ENCODE results near the gene PLEKHG4. TPM values are rescaled to one million over a fixed set of nuclear protein-coding genes. Genes with fewer than 3 reads are reported as not detected.

Gene PLEKHG4
- total and polyA plus RNA-seq, 10 of the 15 experiments (the other 5 are each of a cell fraction or from before 2014, with no cell fraction given) = 0.14 to 2.6 (median 0.99) TPM

DNA sequence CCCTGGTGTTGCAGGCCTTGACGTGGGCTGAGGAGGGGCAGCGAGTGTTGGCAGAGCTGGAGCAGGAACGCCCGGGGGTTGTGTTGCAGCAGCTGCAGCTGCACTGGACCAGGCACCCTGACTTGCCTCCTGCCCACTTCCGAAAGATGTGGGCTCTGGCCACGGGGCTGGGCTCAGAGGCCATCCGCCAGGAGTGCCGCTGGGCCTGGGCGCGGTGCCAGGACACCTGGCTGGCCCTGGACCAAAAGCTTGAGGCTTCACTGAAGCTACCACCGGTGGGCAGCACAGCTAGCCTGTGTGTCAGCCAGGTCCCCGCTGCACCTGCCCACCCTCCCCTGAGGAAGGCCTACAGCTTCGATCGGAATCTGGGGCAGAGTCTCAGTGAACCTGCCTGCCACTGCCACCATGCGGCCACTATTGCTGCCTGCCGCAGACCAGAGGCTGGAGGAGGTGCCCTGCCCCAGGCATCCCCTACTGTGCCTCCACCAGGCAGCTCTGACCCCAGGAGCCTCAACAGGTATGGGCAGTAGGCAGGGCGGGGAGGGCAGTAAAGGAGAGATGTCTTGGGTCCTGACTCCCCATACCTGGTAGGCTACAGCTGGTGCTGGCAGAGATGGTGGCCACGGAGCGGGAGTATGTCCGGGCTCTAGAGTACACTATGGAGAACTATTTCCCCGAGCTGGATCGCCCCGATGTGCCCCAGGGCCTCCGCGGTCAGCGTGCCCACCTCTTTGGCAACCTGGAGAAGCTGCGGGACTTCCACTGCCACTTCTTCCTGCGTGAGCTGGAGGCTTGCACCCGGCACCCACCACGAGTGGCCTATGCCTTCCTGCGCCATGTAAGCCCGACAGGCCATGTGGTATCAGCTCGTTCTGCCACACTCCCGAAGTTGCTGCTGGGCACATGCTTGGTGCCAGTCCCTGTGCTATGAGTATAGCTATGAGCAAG lies 5.6 kb downstream of the PLEKHG4 start:
- POLR2A ChIA-PET = no interaction called here
- no peaks in the 10 kb centered on the region for H3K36me3 ChIP-seq (ENCODE audit: control insufficient read depth in 2 of 2, insufficient read depth in 2 of 2, low read length in 1 of 2)
- H3K27ac ChIP-seq (ENCODE audit: control insufficient read depth, insufficient read depth) = no peak overlapping the region
- no peak overlapping the region for H3K9ac ChIP-seq (ENCODE audit: control insufficient read depth, insufficient read depth, low read length)
- H3K4me3 ChIP-seq = no peak overlapping the region
- BruUV-seq (replicated peaks) = no TSS peak
- in situ Hi-C loops (cut with MboI) (no loop called here), intact Hi-C loops (cut with micrococcal nuclease; ENCODE audit: unreplicated experiment) (no loop called here)
- DNase-seq (ENCODE audit: low read depth, low spot score) = no peak
- H2AFZ ChIP-seq (ENCODE audit: control insufficient read depth, low read depth, low read length) = no peak overlapping the region
- no peaks in the 10 kb centered on the region for H3K4me1 ChIP-seq (ENCODE audit: control insufficient read depth, insufficient read depth, low read length)
- SMC1A ChIA-PET (ENCODE audit: uncharacterized antibody, unreplicated experiment) = interaction anchor here (0.9 to 1.2 kb wide), 2 partner anchors 54 kb away, joined by 3 to 4 read pairs; no protein-coding TSS in a partner anchor
- RAD21 ChIA-PET (ENCODE audit: unreplicated experiment) = interaction anchor here (0.9 to 1.2 kb wide), 2 partner anchors 54 to 114 kb away, joined by 3 to 4 read pairs; no protein-coding TSS in a partner anchor
- FAIRE-seq = no peak
- no peaks in the 10 kb centered on the region for H3K27me3 ChIP-seq (replicated peaks in 1 of 2; ENCODE audit: control insufficient read depth in 2 of 2, insufficient read depth in 2 of 2, low read length in 1 of 2)
- H4K20me1 ChIP-seq (ENCODE audit: control insufficient read depth, insufficient read depth) = no peaks in the 10 kb centered on the region
- no peaks in the 10 kb centered on the region for H3K79me2 ChIP-seq (ENCODE audit: control insufficient read depth, insufficient read depth, low read length)
- CTCF ChIA-PET = interaction anchor here (0.7 to 2.0 kb wide), 10 partner anchors 11 to 87 kb away, joined by 3 to 11 read pairs (median 4); partner anchors contain the start of genes KCTD19 and LRRC36
- no peak overlapping the region for H3K4me2 ChIP-seq (ENCODE audit: control insufficient read depth, insufficient read depth)
- 55% methylated on average over 34 of the region's 34 CpGs for WGBS (ENCODE audit: insufficient coverage, insufficient replicate concordance, low lambda C conversion rate, missing lambda C conversion rate)
- H3K9me3 ChIP-seq (replicated peaks; ENCODE audit: control insufficient read depth, insufficient read depth, low read length) = no peaks in the 10 kb centered on the region
- ATAC-seq = peak; percentile 69
- no peak for TF ChIP-seq ZSCAN29 (IDR thresholded peaks at IDR 0.05)
- no peak for TF ChIP-seq PAX5 (IDR thresholded peaks at IDR 0.05; ENCODE audit: borderline replicate concordance, low read depth, low read length)
- TF ChIP-seq TAF1 (IDR thresholded peaks at IDR 0.05; ENCODE audit: borderline replicate concordance, low read depth, low read length) = no peak
- TF ChIP-seq, protein P1, sequence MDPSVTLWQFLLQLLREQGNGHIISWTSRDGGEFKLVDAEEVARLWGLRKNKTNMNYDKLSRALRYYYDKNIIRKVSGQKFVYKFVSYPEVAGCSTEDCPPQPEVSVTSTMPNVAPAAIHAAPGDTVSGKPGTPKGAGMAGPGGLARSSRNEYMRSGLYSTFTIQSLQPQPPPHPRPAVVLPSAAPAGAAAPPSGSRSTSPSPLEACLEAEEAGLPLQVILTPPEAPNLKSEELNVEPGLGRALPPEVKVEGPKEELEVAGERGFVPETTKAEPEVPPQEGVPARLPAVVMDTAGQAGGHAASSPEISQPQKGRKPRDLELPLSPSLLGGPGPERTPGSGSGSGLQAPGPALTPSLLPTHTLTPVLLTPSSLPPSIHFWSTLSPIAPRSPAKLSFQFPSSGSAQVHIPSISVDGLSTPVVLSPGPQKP (IDR thresholded peaks at IDR 0.05; ENCODE audit: low read depth, low read length) = no peak
- TF ChIP-seq, protein P2, sequence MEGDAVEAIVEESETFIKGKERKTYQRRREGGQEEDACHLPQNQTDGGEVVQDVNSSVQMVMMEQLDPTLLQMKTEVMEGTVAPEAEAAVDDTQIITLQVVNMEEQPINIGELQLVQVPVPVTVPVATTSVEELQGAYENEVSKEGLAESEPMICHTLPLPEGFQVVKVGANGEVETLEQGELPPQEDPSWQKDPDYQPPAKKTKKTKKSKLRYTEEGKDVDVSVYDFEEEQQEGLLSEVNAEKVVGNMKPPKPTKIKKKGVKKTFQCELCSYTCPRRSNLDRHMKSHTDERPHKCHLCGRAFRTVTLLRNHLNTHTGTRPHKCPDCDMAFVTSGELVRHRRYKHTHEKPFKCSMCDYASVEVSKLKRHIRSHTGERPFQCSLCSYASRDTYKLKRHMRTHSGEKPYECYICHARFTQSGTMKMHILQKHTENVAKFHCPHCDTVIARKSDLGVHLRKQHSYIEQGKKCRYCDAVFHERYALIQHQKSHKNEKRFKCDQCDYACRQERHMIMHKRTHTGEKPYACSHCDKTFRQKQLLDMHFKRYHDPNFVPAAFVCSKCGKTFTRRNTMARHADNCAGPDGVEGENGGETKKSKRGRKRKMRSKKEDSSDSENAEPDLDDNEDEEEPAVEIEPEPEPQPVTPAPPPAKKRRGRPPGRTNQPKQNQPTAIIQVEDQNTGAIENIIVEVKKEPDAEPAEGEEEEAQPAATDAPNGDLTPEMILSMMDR (IDR thresholded peaks at IDR 0.05 in 2 of 3, conservative IDR thresholded peaks at IDR 0.05 in 1 of 3; ENCODE audit: control insufficient read depth in 2 of 3, extremely low read depth in 1 of 3, insufficient read depth in 1 of 3, low read depth in 3 of 3, low read length in 3 of 3) = peak; percentile 13 to 38 (median 38); a peak in 3 of 6 replicates
- TF ChIP-seq BCL11A (IDR thresholded peaks at IDR 0.05; ENCODE audit: low read depth, low read length) = no peak
- peak; percentile 16; the same call in 1 of the 2 replicates for TF ChIP-seq RAD21 (IDR thresholded peaks at IDR 0.05; ENCODE audit: insufficient read depth, low read depth, low read length)
- TF ChIP-seq ZNF622 (IDR thresholded peaks at IDR 0.05) = no peak
- TF ChIP-seq HDAC2 (IDR thresholded peaks at IDR 0.05) = no peak
- TF ChIP-seq RAD51 (IDR thresholded peaks at IDR 0.05) = no peak
- TF ChIP-seq NFYA (IDR thresholded peaks at IDR 0.05; ENCODE audit: borderline replicate concordance, low read depth, low read length) = no peak
